ENCODE data around the gene GMDS. TPM values are rescaled to one million over a fixed set of nuclear protein-coding genes. Genes with fewer than 3 reads are reported as not detected.

Gene GMDS
- total RNA-seq, 1 donor from 2014 or later: 19.9 TPM

- no peak for DNase-seq (ENCODE audit: low spot score in 2 of 2)
- Histone ChIP-seq H3K27ac (no peak overlapping the region), H3K4me3 (no peak overlapping the region), H3K36me3 (no peaks in the 10 kb centered on the region), H3K9me3 (no peaks in the 10 kb centered on the region), H3K27me3 (no peaks in the 10 kb centered on the region), H3K4me1 (peaks cover 0 to 20% of the 10 kb centered on the region in 2 donors)
- no peak for TF ChIP-seq CTCF (IDR thresholded peaks at IDR 0.05)
- intact Hi-C loops (cut with DNase I): loop anchor here (10.0 kb wide), 1 partner anchor 179 kb away; no protein-coding TSS in a partner anchor
Measured at GRCh38 chr6:1855890-1856289, 389.5 kb downstream of the GMDS start.

GRCh38 chr6:1854296-1854695 is 391.1 kb downstream of the GMDS start:
- Histone ChIP-seq H3K27ac (no peak overlapping the region), H3K9me3 (no peaks in the 10 kb centered on the region), H3K4me1 (peaks cover 0 to 20% of the 10 kb centered on the region in 2 donors), H3K27me3 (no peaks in the 10 kb centered on the region), H3K36me3 (no peaks in the 10 kb centered on the region), H3K4me3 (no peak overlapping the region)
- no peak for DNase-seq (ENCODE audit: low spot score in 2 of 2)
- intact Hi-C loops (cut with DNase I): loop anchor here (10.0 kb wide), 1 partner anchor 181 kb away; no protein-coding TSS in a partner anchor
- no peak for TF ChIP-seq CTCF (IDR thresholded peaks at IDR 0.05)

GRCh38 chr6:1853761-1854160 is 391.6 kb downstream of the GMDS start:
- Histone ChIP-seq H3K9me3 (no peaks in the 10 kb centered on the region), H3K4me1 (peaks cover 0 to 20% of the 10 kb centered on the region in 2 donors), H3K27ac (no peak overlapping the region), H3K4me3 (no peak overlapping the region), H3K27me3 (no peaks in the 10 kb centered on the region), H3K36me3 (no peaks in the 10 kb centered on the region)
- intact Hi-C loops (cut with DNase I): loop anchor here (10.0 kb wide), 1 partner anchor 181 kb away; no protein-coding TSS in a partner anchor
- TF ChIP-seq CTCF (IDR thresholded peaks at IDR 0.05): no peak
- DNase-seq (ENCODE audit: low spot score in 2 of 2): no peak

GRCh38 chr6:1851681-1852456 is 393.5 kb downstream of the GMDS start:
- Histone ChIP-seq H3K9me3 (no peaks in the 10 kb centered on the region), H3K27me3 (no peaks in the 10 kb centered on the region), H3K4me3 (no peak overlapping the region), H3K36me3 (no peaks in the 10 kb centered on the region), H3K27ac (no peak overlapping the region), H3K4me1 (peaks cover 0 to 11% of the 10 kb centered on the region in 2 donors)
- no peak for TF ChIP-seq CTCF (IDR thresholded peaks at IDR 0.05)
- intact Hi-C loops (cut with DNase I): loop anchor here (10.0 kb wide), 1 partner anchor 183 kb away; no protein-coding TSS in a partner anchor
- no peak for DNase-seq (ENCODE audit: low spot score in 2 of 2)

- Histone ChIP-seq H3K36me3 (no peaks in the 10 kb centered on the region), H3K4me1 (peaks cover 0 to 1% of the 10 kb centered on the region in 2 donors), H3K27me3 (no peaks in the 10 kb centered on the region), H3K4me3 (no peak overlapping the region), H3K27ac (no peak overlapping the region), H3K9me3 (no peaks in the 10 kb centered on the region)
- intact Hi-C loops (cut with DNase I): loop anchor here (10.0 kb wide), 1 partner anchor 184 kb away; no protein-coding TSS in a partner anchor
- no peak for DNase-seq (ENCODE audit: low spot score in 2 of 2)
- TF ChIP-seq CTCF (IDR thresholded peaks at IDR 0.05): no peak
Measured at GRCh38 chr6:1850840-1851157, 394.6 kb downstream of the GMDS start.
